Measurements from ENCODE around the gene UBE2F. TPM values are rescaled to one million over a fixed set of nuclear protein-coding genes. Genes with fewer than 3 reads are reported as not detected.
A peak's percentile ranks its signal among the peaks of the same experiment; 100 is the strongest.

The UBE2F gene
- total and polyA plus RNA-seq, 2 of the 13 experiments (the other 11 are each of a cell fraction or from before 2014, with no cell fraction given) = 35.4 to 73.1 TPM

DNA sequence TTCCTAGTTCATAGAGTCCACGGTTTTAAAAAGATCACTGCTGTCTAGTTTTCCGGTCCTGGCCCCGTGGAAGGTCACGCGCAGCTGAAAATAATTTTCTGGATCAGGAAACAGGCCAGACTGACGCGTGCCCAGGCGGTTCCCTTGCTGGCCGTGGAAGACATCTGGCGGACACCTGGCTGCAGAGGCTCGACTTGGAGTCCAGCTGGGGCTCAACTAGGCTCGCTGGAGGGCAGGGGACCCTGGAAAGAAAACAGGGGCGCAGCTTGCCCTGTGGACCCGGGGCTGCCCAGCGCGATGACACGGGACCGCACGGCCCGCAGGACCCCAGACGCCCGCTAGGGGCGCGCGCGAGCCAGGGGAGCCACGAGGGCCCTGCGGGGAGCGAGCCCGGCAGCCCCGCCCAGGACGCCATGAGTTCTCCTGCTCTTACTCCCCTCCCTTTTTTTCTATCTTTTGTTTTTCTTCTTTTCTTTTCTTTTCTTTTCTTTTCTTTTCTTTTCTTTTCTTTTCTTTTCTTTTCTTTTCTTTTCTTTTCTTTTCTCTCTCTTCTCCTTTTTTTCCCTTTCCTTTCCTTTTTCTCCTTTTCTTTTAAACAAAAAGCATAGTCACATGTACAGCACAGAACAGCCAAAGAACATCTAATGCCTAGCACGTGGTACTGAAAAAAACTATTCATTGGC is 43.2 kb upstream of the UBE2F start (continued):
- no peak; the same call in 1 of the 2 replicates for TF ChIP-seq ZNF235 (CRISPR knock-in tag; IDR thresholded peaks at IDR 0.05; ENCODE audit: borderline replicate concordance)
- no peak for TF ChIP-seq ZNF580 (CRISPR knock-in tag; IDR thresholded peaks at IDR 0.05; ENCODE audit: borderline replicate concordance, low read depth)
- TF ChIP-seq, protein P1, sequence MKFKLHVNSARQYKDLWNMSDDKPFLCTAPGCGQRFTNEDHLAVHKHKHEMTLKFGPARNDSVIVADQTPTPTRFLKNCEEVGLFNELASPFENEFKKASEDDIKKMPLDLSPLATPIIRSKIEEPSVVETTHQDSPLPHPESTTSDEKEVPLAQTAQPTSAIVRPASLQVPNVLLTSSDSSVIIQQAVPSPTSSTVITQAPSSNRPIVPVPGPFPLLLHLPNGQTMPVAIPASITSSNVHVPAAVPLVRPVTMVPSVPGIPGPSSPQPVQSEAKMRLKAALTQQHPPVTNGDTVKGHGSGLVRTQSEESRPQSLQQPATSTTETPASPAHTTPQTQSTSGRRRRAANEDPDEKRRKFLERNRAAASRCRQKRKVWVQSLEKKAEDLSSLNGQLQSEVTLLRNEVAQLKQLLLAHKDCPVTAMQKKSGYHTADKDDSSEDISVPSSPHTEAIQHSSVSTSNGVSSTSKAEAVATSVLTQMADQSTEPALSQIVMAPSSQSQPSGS (CRISPR knock-in tag; IDR thresholded peaks at IDR 0.05) = no peak
- TF ChIP-seq ZNF281 (CRISPR knock-in tag; IDR thresholded peaks at IDR 0.05; ENCODE audit: borderline replicate concordance) = no peak
- TF ChIP-seq SRY (CRISPR knock-in tag; IDR thresholded peaks at IDR 0.05) = no peak
- 0 out of 2 replicates have a peak, but pooled peaks have one; percentile 49 for TF ChIP-seq ZNF879 (CRISPR knock-in tag; IDR thresholded peaks at IDR 0.05)
- TF ChIP-seq TCF12 (IDR thresholded peaks at IDR 0.05) = no peak
- TF ChIP-seq TCF12 (CRISPR knock-in tag; IDR thresholded peaks at IDR 0.05) = no peak; the same call in 1 of the 2 replicates
- TF ChIP-seq ZNF713 (CRISPR knock-in tag; IDR thresholded peaks at IDR 0.05) = no peak
- TF ChIP-seq, protein P2, sequence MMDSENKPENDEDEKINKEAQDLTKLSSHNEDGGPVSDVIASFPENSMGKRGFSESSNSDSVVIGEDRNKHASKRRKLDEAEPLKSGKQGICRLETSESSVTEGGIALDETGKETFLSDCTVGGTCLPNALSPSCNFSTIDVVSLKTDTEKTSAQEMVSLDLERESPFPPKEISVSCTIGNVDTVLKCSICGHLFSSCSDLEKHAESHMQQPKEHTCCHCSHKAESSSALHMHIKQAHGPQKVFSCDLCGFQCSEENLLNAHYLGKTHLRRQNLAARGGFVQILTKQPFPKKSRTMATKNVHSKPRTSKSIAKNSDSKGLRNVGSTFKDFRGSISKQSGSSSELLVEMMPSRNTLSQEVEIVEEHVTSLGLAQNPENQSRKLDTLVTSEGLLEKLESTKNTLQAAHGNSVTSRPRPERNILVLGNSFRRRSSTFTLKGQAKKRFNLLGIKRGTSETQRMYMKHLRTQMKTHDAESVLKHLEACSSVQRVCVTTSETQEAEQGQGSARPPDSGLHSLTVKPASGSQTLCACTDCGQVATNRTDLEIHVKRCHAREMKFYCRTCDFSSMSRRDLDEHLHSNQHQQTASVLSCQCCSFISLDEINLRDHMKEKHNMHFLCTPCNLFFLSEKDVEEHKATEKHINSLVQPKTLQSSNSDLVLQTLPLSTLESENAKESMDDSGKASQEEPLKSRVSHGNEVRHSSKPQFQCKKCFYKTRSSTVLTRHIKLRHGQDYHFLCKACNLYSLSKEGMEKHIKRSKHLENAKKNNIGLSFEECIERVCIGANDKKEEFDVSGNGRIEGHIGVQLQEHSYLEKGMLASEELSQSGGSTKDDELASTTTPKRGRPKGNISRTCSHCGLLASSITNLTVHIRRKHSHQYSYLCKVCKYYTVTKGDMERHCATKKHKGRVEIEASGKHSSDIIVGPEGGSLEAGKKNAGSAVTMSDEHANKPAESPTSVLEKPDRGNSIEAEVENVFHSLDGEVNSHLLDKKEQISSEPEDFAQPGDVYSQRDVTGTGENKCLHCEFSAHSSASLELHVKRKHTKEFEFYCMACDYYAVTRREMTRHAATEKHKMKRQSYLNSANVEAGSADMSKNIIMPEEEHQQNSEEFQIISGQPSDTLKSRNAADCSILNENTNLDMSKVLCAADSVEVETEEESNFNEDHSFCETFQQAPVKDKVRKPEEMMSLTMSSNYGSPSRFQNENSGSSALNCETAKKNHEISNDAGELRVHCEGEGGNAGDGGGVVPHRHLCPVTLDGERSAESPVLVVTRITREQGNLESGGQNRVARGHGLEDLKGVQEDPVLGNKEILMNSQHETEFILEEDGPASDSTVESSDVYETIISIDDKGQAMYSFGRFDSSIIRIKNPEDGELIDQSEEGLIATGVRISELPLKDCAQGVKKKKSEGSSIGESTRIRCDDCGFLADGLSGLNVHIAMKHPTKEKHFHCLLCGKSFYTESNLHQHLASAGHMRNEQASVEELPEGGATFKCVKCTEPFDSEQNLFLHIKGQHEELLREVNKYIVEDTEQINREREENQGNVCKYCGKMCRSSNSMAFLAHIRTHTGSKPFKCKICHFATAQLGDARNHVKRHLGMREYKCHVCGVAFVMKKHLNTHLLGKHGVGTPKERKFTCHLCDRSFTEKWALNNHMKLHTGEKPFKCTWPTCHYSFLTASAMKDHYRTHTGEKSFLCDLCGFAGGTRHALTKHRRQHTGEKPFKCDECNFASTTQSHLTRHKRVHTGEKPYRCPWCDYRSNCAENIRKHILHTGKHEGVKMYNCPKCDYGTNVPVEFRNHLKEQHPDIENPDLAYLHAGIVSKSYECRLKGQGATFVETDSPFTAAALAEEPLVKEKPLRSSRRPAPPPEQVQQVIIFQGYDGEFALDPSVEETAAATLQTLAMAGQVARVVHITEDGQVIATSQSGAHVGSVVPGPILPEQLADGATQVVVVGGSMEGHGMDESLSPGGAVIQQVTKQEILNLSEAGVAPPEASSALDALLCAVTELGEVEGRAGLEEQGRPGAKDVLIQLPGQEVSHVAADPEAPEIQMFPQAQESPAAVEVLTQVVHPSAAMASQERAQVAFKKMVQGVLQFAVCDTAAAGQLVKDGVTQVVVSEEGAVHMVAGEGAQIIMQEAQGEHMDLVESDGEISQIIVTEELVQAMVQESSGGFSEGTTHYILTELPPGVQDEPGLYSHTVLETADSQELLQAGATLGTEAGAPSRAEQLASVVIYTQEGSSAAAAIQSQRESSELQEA (CRISPR knock-in tag; IDR thresholded peaks at IDR 0.05; ENCODE audit: not compliant biosample characterization) = no peak
- no peak for TF ChIP-seq TBL1XR1 (IDR thresholded peaks at IDR 0.05; ENCODE audit: borderline replicate concordance, low read length, partially characterized antibody)
- TF ChIP-seq, protein P3, sequence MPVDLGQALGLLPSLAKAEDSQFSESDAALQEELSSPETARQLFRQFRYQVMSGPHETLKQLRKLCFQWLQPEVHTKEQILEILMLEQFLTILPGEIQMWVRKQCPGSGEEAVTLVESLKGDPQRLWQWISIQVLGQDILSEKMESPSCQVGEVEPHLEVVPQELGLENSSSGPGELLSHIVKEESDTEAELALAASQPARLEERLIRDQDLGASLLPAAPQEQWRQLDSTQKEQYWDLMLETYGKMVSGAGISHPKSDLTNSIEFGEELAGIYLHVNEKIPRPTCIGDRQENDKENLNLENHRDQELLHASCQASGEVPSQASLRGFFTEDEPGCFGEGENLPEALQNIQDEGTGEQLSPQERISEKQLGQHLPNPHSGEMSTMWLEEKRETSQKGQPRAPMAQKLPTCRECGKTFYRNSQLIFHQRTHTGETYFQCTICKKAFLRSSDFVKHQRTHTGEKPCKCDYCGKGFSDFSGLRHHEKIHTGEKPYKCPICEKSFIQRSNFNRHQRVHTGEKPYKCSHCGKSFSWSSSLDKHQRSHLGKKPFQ (CRISPR knock-in tag; IDR thresholded peaks at IDR 0.05; ENCODE audit: insufficient replicate concordance) = no peak
- TF ChIP-seq ELF4 (CRISPR knock-in tag; IDR thresholded peaks at IDR 0.05; ENCODE audit: borderline replicate concordance) = no peak
